GM18507 (cell line): Measurements from ENCODE around the gene NOD2.

Experiments
- DNase-seq: peaks from one replicate; pipeline ENCODE4 v3.0.0; 2011; ENCODE audit warnings: low read depth; ENCODE audit not compliant: insufficient read length; ENCODE audit errors: extremely low spot score
- FAIRE-seq: peaks from 2 replicates; lab custom pipeline; 2011; peaks lifted over from hg19 to GRCh38; lab: Jason Lieb, UNC

Gene NOD2

GRCh38 chr16:50763211-50763610, 69.8 kb downstream of the NOD2 start:
- DNase-seq (no peak), FAIRE-seq (peak; percentile 41)

- FAIRE-seq (no peak), DNase-seq (no peak)
Measured at GRCh38 chr16:50765260-50765659, 71.9 kb downstream of the NOD2 start.

GRCh38 chr16:50765861-50766260, 72.5 kb downstream of the NOD2 start:
- DNase-seq (no peak), FAIRE-seq (no peak)

GRCh38 chr16:50767197-50767596, 73.8 kb downstream of the NOD2 start:
- DNase-seq (no peak), FAIRE-seq (no peak)

GRCh38 chr16:50771366-50771765, 78.0 kb downstream of the NOD2 start:
- peak; percentile 12 for FAIRE-seq
- no peak for DNase-seq

- DNase-seq, result no peak
- FAIRE-seq, result no peak
Measured at GRCh38 chr16:50774405-50774804, 81.0 kb downstream of the NOD2 start.

GRCh38 chr16:50774960-50775359, 81.6 kb downstream of the NOD2 start:
- DNase-seq (no peak), FAIRE-seq (no peak)

- peak; percentile 9 for FAIRE-seq
Measured at GRCh38 chr16:50776037-50776436, 82.6 kb downstream of the NOD2 start.

GRCh38 chr16:50778284-50779163, 85.1 kb downstream of the NOD2 start:
- DNase-seq (no peak), FAIRE-seq (no peak)

More at GRCh38 chr16:50776037-50776436, 82.6 kb downstream of the NOD2 start:
- DNase-seq, result no peak

GRCh38 chr16:50781043-50781442, 87.6 kb downstream of the NOD2 start:
- FAIRE-seq, result no peak
- DNase-seq, result no peak

GRCh38 chr16:50781518-50781917, 88.1 kb downstream of the NOD2 start:
- FAIRE-seq (no peak), DNase-seq (no peak)
